ENCODE measurements around the gene UBL4B.

Gene UBL4B

DNA sequence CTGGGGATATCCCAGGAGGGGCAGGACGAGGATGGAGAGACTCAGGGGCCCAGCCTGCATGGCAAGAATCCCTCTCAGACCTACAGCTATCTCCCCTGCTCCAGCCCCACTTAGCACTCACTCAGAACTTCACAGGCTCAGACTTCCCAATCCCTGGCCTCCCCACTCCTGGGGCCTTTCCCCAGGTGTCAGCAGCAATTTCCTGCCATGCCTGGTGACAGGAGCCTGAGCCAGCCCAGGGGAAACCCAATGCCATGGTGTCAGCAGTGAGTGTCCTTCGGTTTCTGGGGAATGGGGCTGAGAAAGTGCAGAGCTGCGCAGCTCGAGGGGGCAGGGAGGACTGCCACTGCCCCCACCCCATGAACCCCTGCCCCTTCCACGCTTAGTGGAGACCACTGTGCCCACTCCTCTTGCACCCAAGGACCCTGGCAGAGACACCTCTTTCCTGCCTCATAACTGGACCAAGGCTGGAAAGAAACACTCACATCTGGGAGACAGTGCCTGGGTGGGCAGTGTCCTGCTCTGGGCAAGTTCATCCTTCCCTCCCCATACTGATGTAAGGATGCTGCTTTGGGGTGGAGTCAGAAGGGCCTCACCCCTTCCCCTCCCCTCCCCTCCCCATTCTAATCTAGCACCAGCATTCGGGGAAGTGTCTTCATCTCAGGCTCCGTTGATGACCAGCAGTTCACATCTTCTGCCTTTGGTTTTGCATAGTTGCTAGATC is 17.1 kb upstream of the UBL4B start:
- H3K4me3 ChIP-seq (ENCODE audit: low read depth, low read length), result no peak overlapping the region
- TF ChIP-seq, protein P1, sequence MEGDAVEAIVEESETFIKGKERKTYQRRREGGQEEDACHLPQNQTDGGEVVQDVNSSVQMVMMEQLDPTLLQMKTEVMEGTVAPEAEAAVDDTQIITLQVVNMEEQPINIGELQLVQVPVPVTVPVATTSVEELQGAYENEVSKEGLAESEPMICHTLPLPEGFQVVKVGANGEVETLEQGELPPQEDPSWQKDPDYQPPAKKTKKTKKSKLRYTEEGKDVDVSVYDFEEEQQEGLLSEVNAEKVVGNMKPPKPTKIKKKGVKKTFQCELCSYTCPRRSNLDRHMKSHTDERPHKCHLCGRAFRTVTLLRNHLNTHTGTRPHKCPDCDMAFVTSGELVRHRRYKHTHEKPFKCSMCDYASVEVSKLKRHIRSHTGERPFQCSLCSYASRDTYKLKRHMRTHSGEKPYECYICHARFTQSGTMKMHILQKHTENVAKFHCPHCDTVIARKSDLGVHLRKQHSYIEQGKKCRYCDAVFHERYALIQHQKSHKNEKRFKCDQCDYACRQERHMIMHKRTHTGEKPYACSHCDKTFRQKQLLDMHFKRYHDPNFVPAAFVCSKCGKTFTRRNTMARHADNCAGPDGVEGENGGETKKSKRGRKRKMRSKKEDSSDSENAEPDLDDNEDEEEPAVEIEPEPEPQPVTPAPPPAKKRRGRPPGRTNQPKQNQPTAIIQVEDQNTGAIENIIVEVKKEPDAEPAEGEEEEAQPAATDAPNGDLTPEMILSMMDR (IDR thresholded peaks at IDR 0.05; ENCODE audit: low read depth, low read length), result no peak

DNA sequence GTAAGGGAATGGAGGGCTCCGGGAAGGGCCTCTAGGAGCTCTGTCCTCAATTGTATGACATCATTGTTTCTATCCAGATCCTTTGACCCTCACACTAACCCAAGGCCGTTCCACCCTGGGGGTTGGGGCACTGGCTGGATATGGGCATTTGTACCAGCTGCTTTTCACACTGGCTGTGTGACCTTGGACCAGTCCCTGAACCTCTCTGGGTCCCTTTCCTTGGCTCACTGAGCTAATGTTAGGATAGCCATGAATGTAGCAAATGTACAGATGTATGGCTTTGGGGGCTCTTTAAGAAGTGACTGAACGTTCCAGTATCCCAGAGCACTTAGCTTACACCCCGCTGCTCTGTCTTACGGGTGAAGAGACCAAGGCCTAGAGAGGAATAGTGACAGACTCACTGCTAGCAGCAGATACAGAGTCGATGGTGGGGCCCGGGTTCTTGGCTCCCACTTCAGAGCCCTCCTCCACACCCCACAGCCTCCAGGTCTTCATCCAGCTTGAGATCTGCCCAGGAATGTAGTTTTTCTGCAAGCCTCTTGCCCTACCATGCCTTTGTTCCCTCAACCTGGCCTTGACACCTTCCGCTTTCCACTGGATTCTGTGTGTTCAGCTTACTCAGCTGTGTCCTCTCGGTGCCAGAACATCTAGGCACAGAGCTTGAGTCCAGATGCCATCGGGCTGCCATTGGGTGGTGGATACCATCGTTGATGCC is 14.6 kb upstream of the UBL4B start:
- no peak overlapping the region for H3K4me3 ChIP-seq (ENCODE audit: low read depth, low read length)
- TF ChIP-seq, protein P1 (IDR thresholded peaks at IDR 0.05; ENCODE audit: low read depth, low read length), result no peak

DNA sequence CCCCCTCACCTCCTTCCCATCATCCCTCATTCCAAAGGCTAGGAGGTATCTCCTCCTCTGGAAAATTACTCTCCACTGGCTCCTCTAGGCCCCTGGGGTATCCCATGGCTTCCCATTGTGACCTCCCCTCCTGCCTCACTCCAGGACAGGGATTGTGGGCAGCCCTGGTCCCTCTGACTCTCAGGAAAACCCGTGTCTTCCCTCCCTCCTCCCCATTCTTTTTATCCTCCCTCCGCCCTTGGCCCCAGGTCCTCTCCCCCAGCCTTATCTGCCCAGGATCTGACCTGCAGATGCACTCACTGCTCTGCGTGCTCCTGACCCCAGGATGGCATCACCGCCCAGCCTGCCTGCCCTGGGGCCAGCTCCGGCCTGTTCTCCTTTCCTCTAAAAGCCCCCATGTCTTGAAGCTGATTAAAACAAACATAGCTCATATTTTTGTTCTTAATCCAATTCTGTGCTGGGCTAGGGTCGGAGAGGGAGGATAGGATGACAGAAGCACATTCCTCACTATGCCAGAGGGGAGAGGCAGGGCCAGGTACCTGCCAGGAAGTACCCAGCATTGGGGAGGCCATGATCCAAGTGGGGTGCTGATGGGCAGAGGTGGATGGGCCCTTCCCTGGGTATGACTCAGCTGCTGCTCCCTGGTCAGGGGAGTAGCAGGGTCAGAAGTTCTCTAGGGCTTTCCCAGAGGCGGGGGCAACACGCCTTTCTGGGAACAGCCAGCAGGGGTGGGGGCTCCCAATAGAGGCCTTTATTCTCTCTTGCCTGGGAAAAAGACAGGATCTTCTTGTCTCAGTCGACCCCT is 13.8 kb upstream of the UBL4B start:
- TF ChIP-seq, protein P1 (IDR thresholded peaks at IDR 0.05; ENCODE audit: low read depth, low read length), result no peak
- no peak overlapping the region for H3K4me3 ChIP-seq (ENCODE audit: low read depth, low read length)

DNA sequence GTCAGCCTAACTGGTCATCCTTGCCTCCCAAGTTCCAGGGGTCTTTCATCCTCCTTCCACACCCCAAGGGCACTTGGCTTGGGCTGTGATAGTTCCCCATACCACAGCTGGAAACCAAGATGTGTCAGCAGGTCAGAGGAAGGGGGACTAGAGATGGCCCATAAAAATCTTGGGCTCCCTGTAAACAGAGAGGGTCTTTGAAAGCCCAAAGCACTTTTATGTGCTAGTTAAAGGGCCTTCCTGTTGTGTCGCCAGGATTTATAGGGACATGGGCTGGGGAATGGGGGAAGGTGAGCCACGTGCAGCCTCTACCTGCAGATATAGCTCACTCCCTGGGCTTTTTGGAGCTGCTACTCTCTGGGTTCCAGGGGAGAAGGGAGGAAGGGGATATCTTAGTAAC is 11.9 kb upstream of the UBL4B start:
- TF ChIP-seq, protein P1 (IDR thresholded peaks at IDR 0.05; ENCODE audit: low read depth, low read length), result no peak
- no peak overlapping the region for H3K4me3 ChIP-seq (ENCODE audit: low read depth, low read length)

DNA sequence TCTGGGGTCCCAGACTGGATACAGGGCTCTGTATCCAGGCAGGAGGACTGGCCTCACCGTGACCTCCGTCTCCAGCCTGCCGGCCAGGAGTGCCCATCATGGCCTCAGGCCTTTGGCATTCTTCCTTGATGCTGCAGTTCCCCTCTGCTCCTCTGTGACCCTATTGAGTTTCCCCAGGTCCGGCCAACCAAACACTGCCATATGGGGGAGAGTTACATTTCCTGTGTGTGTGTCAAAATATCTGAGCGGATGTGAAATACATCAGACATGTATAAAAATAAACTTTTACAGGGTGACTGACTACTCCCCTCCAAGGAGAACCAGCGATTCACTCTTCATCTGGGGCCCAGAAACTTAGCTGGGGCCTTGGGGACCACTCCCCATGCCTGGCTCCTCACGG is 10.2 kb upstream of the UBL4B start:
- H3K4me3 ChIP-seq (ENCODE audit: low read depth, low read length), result no peak overlapping the region
- TF ChIP-seq, protein P1 (IDR thresholded peaks at IDR 0.05; ENCODE audit: low read depth, low read length), result no peak

DNA sequence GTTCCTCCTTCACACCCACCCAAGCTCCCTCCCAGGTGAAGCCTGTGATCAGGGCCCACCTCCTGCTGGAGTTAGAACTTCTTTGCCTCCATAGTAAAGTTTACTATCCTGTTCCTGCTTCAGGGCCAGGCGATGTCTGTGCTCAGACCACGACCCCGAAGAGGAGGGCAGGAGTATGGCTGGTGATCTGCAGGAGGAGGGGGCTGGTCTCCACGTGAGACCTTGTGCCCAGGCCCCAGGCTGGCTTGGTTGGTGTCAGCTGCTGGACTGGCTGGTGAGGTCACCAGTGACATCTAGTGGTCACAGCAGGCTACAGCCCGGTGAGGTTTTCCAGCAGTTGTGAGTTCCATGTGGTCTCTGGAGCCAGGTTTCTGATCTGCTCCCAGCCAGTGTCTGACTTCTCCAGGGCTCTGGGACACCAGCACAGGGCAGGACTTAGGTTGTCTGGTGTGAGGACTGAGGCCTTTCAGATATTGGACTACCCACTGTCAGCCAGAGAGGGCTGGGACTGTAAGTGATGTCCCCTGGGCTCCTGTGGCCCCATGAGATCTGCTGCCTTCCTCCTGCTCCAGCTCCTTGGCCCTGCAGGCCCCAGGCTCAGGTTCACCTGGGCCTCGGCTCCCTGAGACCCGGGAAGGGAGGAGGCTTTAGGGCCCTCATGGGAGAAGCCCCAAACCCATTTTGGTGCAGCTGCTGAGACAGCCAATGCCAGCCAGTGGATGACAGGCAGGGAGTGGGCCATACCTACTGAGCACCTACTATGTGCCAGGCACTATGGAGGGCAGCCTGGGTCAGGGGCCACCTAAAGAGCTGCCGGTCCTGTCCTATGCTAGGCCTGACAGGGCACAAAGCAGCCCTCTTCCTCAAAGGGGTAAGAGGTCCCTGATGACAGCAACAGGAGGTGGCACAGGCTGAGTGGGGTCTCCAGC is 6.0 kb upstream of the UBL4B start:
- H3K4me3 ChIP-seq (ENCODE audit: low read depth, low read length), result no peak overlapping the region
- TF ChIP-seq, protein P1 (IDR thresholded peaks at IDR 0.05; ENCODE audit: low read depth, low read length), result peak; percentile 95
